GM18907 (cell line): ENCODE measurements around the gene CEACAM21.

Experiments
- ATAC-seq: cut with Tn5 transposase; IDR thresholded peaks from one replicate; pipeline ENCODE4 v1.9.1; 2021; ENCODE audit warnings: mild to moderate bottlenecking, moderate library complexity; ENCODE audit not compliant: unreplicated experiment

Gene CEACAM21

GRCh38 chr19:41616792-41617621 lies 41.0 kb downstream of the CEACAM21 start:
- ATAC-seq: no peak

DNA sequence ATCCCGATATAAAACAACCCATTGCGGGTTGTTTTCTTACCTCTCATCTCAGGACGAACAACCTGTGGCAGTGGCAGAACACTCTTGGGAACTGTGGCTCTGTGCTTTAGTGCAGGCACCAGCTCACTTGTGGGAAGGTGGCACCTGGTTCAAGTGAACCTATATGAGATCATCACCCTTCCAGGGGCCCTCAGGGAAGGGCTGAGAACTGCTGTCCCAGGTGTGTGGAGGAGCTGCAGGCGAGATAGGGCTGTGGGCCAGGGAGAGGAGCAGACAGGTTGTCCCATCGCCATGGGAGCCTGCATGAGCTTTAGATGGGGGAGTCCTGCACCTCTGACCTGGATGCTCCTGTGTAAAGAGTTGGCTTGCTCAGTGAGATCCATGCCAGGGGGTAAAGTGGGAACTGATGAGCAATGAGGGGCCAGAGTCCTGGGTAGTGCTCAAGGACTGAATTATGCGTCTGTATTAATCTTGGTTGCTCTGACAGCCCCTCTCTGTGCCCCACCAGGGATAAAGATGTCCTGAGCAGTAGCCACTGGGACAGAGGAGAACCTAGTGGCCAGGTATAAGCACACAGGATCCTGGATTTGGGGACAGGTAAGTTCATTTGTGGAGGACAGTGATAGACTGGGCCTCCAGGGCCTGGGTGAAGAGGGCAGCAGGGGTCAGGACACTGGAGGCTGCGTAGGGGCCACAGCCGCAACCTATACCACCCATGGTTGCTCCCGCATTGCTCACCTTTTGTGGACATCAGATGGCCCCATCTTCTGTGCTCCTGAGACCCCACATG lies 42.2 kb downstream of the CEACAM21 start:
- no peak for ATAC-seq

DNA sequence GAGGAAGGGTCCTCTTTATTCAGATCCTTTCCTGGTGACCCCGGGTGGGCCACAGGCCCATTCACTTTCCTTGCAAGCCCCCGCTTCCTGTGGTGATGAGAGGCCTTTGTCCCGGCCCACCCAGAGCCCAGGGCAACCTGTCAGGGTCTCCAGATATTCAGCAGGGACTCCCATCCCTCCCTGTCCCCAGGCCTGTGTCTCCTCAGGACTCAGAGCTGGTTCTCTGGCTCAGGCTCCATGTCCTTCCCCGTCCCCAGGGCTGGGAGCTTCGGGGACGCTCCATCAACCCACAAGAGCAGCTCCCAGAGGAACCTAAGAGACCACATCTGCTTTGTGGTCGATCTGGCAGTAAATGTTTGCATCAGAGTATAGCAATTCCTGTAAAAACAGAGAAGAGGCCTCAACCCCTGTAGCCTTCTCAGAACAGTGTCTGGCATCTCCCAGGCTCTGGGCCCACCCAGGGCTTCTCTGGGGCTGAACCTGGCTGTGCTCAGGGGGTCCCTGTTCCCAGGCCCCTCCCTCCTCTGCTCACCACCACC lies 43.1 kb downstream of the CEACAM21 start:
- ATAC-seq: no peak

GRCh38 chr19:41620171-41620570 lies 44.2 kb downstream of the CEACAM21 start:
- ATAC-seq: no peak

GRCh38 chr19:41621226-41621625 lies 45.3 kb downstream of the CEACAM21 start:
- no peak for ATAC-seq

GRCh38 chr19:41621654-41622053 lies 45.7 kb downstream of the CEACAM21 start:
- ATAC-seq: no peak

DNA sequence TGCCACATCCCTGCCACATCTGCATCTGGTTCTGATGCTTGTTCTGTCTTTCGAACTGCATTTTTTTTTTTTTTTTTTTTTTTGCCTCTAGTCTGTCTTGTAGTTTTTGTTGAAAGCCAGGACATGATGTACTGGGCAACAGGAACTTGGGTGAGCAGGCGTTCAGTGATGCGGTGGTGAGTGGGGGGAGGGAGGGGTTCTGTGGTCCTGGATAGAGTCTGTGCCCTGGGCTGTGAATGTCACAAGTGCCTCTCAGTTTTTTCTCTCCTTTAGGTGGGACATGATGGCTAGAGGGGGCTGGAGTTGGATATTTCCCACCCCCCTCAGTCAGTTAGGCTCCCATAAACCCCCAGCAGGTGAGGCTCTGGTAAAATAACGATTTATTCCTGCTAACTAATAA lies 47.4 kb downstream of the CEACAM21 start:
- no peak for ATAC-seq

DNA sequence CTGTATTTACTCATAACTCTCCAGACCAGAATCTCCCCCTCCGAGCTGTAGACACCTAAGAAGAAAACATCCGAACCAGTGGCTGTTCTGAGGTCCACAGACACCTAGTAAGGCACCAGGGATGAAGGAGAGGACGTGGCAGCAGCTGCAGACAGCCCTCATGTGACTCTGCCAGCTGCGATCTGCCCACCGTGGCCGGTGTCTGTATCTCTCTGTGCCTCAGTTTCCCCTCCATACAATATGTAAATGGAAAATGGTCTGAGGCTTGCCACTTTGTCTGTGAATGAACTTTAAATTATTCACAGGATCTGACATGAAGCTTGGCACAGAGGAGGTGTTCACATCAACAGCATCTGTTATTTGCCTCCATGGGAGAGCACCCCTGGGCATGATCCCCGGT lies 48.5 kb downstream of the CEACAM21 start:
- no peak for ATAC-seq

- ATAC-seq: no peak
These were observed 49.0 kb downstream of the CEACAM21 start for GRCh38 chr19:41624937-41625336.

DNA sequence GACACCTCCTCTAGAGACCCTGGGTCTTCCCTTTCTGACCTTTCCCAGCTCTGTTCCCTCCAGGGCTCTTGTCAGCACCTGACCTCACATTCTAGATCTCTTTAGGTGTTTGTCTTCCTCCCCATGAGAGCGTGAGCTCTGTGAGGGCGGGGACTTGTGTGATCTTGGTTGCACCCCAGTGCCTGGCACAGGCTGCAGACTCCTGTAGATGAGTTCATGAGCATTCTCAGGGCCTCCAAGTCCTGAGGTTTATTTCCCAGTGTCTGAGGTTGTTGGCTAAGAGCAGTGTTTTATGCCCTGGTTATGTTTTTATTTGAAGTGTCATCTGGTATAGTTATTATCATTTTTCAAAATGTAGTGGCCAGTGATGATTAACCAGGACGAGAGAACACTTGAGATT lies 50.3 kb downstream of the CEACAM21 start:
- no peak for ATAC-seq

DNA sequence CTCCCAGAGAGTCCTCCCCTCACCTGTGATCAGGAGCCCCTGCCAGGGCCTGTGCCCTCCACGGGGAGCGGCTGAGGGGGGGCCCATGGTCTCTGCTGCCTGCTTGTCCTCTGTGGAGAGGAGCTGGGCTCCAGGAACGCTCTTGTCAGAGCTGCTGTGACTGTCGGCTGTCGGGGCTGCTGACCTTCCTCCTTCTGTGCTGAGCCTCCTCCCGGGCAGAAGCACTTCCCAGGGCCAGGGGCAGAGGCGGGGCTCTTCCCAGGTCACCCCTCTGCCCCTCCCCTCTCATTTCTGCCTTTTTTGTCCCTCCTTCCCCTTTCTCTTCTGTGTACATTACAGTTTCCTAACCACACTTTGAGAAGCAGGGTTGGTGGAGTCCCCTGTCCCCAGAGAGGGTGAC lies 50.9 kb downstream of the CEACAM21 start, which contains the start of gene CEACAM4:
Gene CEACAM4, minus strand, starts transcription at position 198 of the 400 bp plus-strand sequence. Its CDS starts 111 bp downstream, at position 87.
- ATAC-seq: no peak

DNA sequence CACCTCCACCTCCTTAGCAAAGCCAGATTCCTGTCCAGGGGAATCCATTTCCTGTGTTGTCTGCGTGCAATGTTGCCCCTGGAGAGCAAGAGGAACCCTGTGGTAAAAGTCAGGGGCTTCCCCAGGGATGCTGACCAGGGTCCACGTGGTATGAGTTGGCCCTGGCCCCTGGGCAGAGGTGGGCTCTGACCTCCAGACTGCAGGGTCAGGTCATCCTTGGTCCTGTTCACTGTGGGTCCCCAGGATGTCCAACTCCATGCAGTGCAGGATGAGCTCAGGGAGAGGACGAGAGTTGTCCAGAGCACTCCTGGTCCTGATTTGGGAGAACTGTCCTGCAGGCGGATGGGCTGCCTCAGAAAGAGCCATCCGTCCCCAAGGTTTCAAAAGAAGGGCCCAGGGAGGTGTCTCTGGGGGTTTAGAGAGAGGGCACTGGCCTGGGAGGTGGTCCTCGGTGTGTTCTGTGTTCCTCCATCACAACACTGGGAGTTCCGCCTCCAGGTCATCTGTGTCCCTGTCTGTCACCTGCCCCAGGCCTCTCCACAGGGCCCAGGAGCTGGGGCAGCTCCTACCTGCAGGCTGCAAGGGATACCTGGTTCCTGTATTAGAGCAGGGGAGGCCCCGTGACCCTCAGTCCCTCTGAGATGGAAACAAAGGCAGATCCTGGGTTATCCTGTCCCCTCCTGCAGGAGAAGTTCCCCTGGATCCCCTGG lies 52.2 kb downstream of the CEACAM21 start:
- ATAC-seq: no peak
